Liver (tissue), 2 donors: ENCODE data around the gene TMEM150A.

Experiments
- GABPA ChIP-seq, 2 donors: IDR thresholded peaks in 1 of 2; conservative IDR thresholded peaks in 1 of 2; 2 replicates each; pipeline ENCODE4 v1.6.1; 2016; ENCODE audit warnings: antibody characterized with exemption in 2 of 2, mild to moderate bottlenecking in 1 of 2, moderate library complexity in 1 of 2
- JUND ChIP-seq, 2 donors: IDR thresholded peaks; 2 replicates each; pipeline ENCODE4 v1.6.1; 2016; ENCODE audit warnings: antibody characterized with exemption in 2 of 2
- TAF1 ChIP-seq: conservative IDR thresholded peaks from 2 replicates; pipeline ENCODE4 v1.6.1; 2016; ENCODE audit warnings: antibody characterized with exemption, mild to moderate bottlenecking
- donor health status: healthy.

- TF ChIP-seq TAF1 (no peak), GABPA (IDR thresholded peaks at IDR 0.05 in 1 of 2, conservative IDR thresholded peaks at IDR 0.05 in 1 of 2) (no peak), JUND (IDR thresholded peaks at IDR 0.05) (no peak)
These were observed 49.6 kb upstream of the TMEM150A start for GRCh38 chr2:85652056-85652455.
